NT2/D1 (cell line): ENCODE results near the gene CIAO2B.
"Not testable (repeated sequence)": the region's sequence is repeated elsewhere in the genome, so short reads cannot be mapped to it uniquely, and the experiment has no call there.

ENCODE experiments used
- SUZ12 ChIP-seq: IDR thresholded peaks from 2 replicates; pipeline ENCODE4 v1.6.1; 2011; ENCODE audit not compliant: insufficient read length, insufficient read depth; ENCODE audit errors: extremely low read depth
- YY1 ChIP-seq: IDR thresholded peaks from 2 replicates; pipeline ENCODE4 v1.6.1; 2011; ENCODE audit not compliant: insufficient read length, insufficient read depth
- ZNF274 ChIP-seq: IDR thresholded peaks from 2 replicates; pipeline ENCODE4 v1.6.1; 2011; ENCODE audit warnings: mild to moderate bottlenecking, low read depth, low read length

DNA sequence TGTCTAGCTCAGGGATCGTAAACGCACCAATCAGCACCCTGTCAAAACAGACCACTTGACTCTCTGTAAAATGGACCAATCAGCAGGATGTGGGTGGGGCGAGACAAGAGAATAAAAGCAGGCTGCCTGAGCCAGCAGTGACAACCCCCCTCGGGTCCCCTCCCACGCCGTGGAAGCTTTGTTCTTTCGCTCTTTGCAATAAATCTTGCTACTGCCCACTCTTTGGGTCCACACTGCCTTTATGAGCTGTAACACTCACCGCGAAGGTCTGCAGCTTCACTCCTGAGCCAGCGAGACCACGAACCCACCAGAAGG lies 40.7 kb upstream of the CIAO2B start:
- not testable (repeated sequence) for TF ChIP-seq SUZ12, ZNF274, YY1
